Measurements from ENCODE around the gene ICAM5.

- no peak for TF ChIP-seq CTCF (IDR thresholded peaks at IDR 0.05)
- TF ChIP-seq POLR2A (IDR thresholded peaks at IDR 0.05): no peak
- no peak for TF ChIP-seq POLR2AphosphoS5 (IDR thresholded peaks at IDR 0.05)
These were observed 2.7 kb upstream of the ICAM5 start, which contains the start of gene ICAM4 for GRCh38 chr19:10286803-10287737.

Data from prostate gland (tissue), 2 donors.